SK-N-SH (cell line): ENCODE measurements around the gene HSPBAP1. TPM values are rescaled to one million over a fixed set of nuclear protein-coding genes. Genes with fewer than 3 reads are reported as not detected.

Experiments
- CTCF ChIA-PET: fragments of 300-600, 350-600 bp; formaldehyde crosslinking; extraction: SDS; loops from one replicate; lab custom pipeline; 2021; lab: Yijun Ruan, JAX
- POLR2A ChIA-PET: fragments of 350-600 bp; sonication (Branson Sonifier 250); formaldehyde crosslinking; extraction: SDS; loops from one replicate; lab custom pipeline; 2020; ENCODE audit warnings: antibody characterized with exemption, inconsistent platforms; lab: Yijun Ruan, JAX
- DNase-seq: peaks from one replicate; pipeline ENCODE4 v3.0.0; 2012
- H2AFZ ChIP-seq: fragments of 200-600 bp; sonication (generic); 2 replicates; pipeline ENCODE4 v1.8.1; 2016; ENCODE audit warnings: antibody characterized with exemption, mild to moderate bottlenecking, low read depth
- H3F3A ChIP-seq: fragments of 200-600 bp; sonication (generic); replicated peaks from 2 replicates; pipeline ENCODE3; 2016; ENCODE audit warnings: antibody characterized with exemption, mild to moderate bottlenecking; ENCODE audit not compliant: insufficient read depth
- H3K27ac ChIP-seq, 2 experiments: fragments of 200-500 bp in 1 of 2; fragments of 200-600 bp in 1 of 2; sonication (Bioruptor generic) in 1 of 2; sonication (generic), shearing (Covaris generic) in 1 of 2; 2 replicates each; pipeline versions ENCODE4 v1.5.1 to v1.6.1; 2014 to 2016; ENCODE audit warnings: low read depth in 2 of 2, inconsistent platforms in 1 of 2, low read length in 1 of 2, mild to moderate bottlenecking in 1 of 2, mixed read lengths in 1 of 2
- H3K27me3 ChIP-seq: fragments of 200-600 bp; sonication (generic), shearing (Covaris generic); 2 replicates; pipeline ENCODE4 v1.6.1; 2016; ENCODE audit warnings: mixed run types; ENCODE audit not compliant: insufficient read depth
- H3K36me3 ChIP-seq, 2 experiments: fragments of 200-500 bp in 1 of 2; fragments of 200-600 bp in 1 of 2; sonication (Bioruptor generic) in 1 of 2; sonication (generic) in 1 of 2; replicated peaks in 1 of 2; 2 replicates each; pipeline versions ENCODE3 to v1.5.1; 2014 to 2016; ENCODE audit warnings: low read length in 1 of 2, mild to moderate bottlenecking in 1 of 2; ENCODE audit not compliant: insufficient read depth in 2 of 2, control insufficient read depth in 1 of 2
- H3K4me1 ChIP-seq, 2 experiments: fragments of 200-500 bp in 1 of 2; fragments of 200-600 bp in 1 of 2; sonication (Bioruptor generic) in 1 of 2; sonication (generic), shearing (Covaris generic) in 1 of 2; 2 replicates each; pipeline versions ENCODE4 v1.5.1 to v1.6.1; 2014 to 2016; ENCODE audit warnings: low read depth in 1 of 2, low read length in 1 of 2, mixed run types in 1 of 2; ENCODE audit not compliant: insufficient read depth in 2 of 2, control insufficient read depth in 1 of 2
- H3K4me2 ChIP-seq: fragments of 200-600 bp; sonication (generic), shearing (Covaris generic); 2 replicates; pipeline ENCODE4 v1.6.1; 2017; ENCODE audit warnings: mixed run types
- H3K4me3 ChIP-seq, 2 experiments: fragments of 200-500 bp in 1 of 2; fragments of 200-600 bp in 1 of 2; sonication (Bioruptor generic) in 1 of 2; sonication (generic), shearing (Covaris generic) in 1 of 2; 2 replicates each; pipeline versions ENCODE4 v1.5.1 to v1.8.1; 2014 to 2016; ENCODE audit warnings: low read depth in 2 of 2, inconsistent platforms in 1 of 2, low read length in 1 of 2, mild to moderate bottlenecking in 1 of 2, mixed read lengths in 1 of 2, moderate library complexity in 1 of 2
- H3K79me2 ChIP-seq: fragments of 200-600 bp; sonication (generic); 2 replicates; pipeline ENCODE4 v1.8.1; 2017; ENCODE audit warnings: mild to moderate bottlenecking; ENCODE audit not compliant: insufficient read depth
- H3K9ac ChIP-seq: fragments of 200-600 bp; sonication (generic); 2 replicates; pipeline ENCODE4 v1.6.1; 2017; ENCODE audit warnings: mixed run types
- H3K9me2 ChIP-seq: fragments of 200-600 bp; sonication (generic); 2 replicates; pipeline ENCODE4 v1.6.1; 2017; ENCODE audit warnings: mixed run types
- H3K9me3 ChIP-seq: fragments of 200-600 bp; sonication (generic); 2 replicates; pipeline ENCODE4 v1.6.1; 2017; ENCODE audit warnings: mixed run types, mild to moderate bottlenecking, moderate library complexity
- H4K20me1 ChIP-seq: fragments of 200-600 bp; sonication (generic); 2 replicates; pipeline ENCODE4 v1.6.1; 2017; ENCODE audit warnings: mild to moderate bottlenecking, mixed run types; ENCODE audit not compliant: insufficient read depth
- CTCF ChIP-seq: fragments of 200-600 bp; sonication (generic); IDR thresholded peaks from 2 replicates; pipeline ENCODE4 v1.6.1; 2017; ENCODE audit warnings: antibody characterized with exemption, mild to moderate bottlenecking, moderate library complexity
- EP300 ChIP-seq, 2 experiments: IDR thresholded peaks; 2 replicates each; pipeline versions ENCODE4 v1.4.0 to v1.6.1; 2012; ENCODE audit warnings: borderline replicate concordance in 1 of 2, low read depth in 1 of 2, low read length in 1 of 2
- EZH2phosphoT487 ChIP-seq: fragments of 200-600 bp; sonication (generic); IDR thresholded peaks from 2 replicates; pipeline ENCODE4 v1.6.1; 2017; ENCODE audit warnings: low read depth, mixed run types, mild to moderate bottlenecking, antibody characterized with exemption, moderate library complexity, borderline replicate concordance
- FOXJ3 ChIP-seq: sonication (generic); formaldehyde crosslinking; IDR thresholded peaks from 2 replicates; pipeline ENCODE4 v1.5.1; 2020; ENCODE audit warnings: mild to moderate bottlenecking, missing genetic modification reagents
- IRF3 ChIP-seq: fragments of 150-350 bp; IDR thresholded peaks from 2 replicates; pipeline ENCODE4 v1.6.1; 2016; ENCODE audit warnings: mild to moderate bottlenecking, low read depth, low read length
- JUND ChIP-seq: IDR thresholded peaks from 2 replicates; pipeline ENCODE4 v1.4.0; 2012
- MAX ChIP-seq: IDR thresholded peaks from 2 replicates; pipeline ENCODE4 v1.4.0; 2012; ENCODE audit warnings: low read depth
- NFIC ChIP-seq: IDR thresholded peaks from 2 replicates; pipeline ENCODE4 v1.4.0; 2012; ENCODE audit warnings: borderline replicate concordance
- NRF1 ChIP-seq: IDR thresholded peaks from 2 replicates; pipeline ENCODE4 v1.6.1; 2012; ENCODE audit warnings: low read depth, mild to moderate bottlenecking, low read length
- POLR2AphosphoS5 ChIP-seq: IDR thresholded peaks from 2 replicates; pipeline ENCODE4 v1.6.1; 2012; ENCODE audit warnings: low read depth, low read length
- RAD21 ChIP-seq: IDR thresholded peaks from 2 replicates; pipeline ENCODE4 v1.6.1; 2012; ENCODE audit warnings: mild to moderate bottlenecking, low read length
- REST ChIP-seq: IDR thresholded peaks from 2 replicates; pipeline ENCODE4 v1.6.1; 2012; ENCODE audit warnings: mild to moderate bottlenecking, low read depth, low read length, moderate library complexity
- RXRA ChIP-seq: IDR thresholded peaks from 2 replicates; pipeline ENCODE4 v1.4.0; 2012; ENCODE audit warnings: low read depth, mild to moderate bottlenecking, borderline replicate concordance
- SMC3 ChIP-seq: IDR thresholded peaks from 2 replicates; pipeline ENCODE4 v1.6.1; 2012; ENCODE audit warnings: low read depth, low read length, improper control_type of control experiment
- YY1 ChIP-seq: IDR thresholded peaks from 2 replicates; pipeline ENCODE4 v1.4.0; 2012; ENCODE audit warnings: low read depth, mild to moderate bottlenecking
- ZBTB33 ChIP-seq: IDR thresholded peaks from 2 replicates; pipeline ENCODE4 v1.4.0; 2012; ENCODE audit warnings: low read depth, borderline replicate concordance
- WGBS: methylation state at CpG from one replicate; pipeline ENCODE4 v1.1.6; 2017; ENCODE audit warnings: low lambda C conversion rate; 5-methylcytosine and 5-hydroxymethylcytosine counted together
- polyA plus RNA-seq, 3 experiments: library from polyadenylated mRNA; depleted of rRNA; stranded (reverse); fragments of >200 nt; gene quantifications; 2 replicates each; pipeline ENCODE4 v1.2.3, GENCODE V29; 2012

Gene HSPBAP1
- polyA plus RNA-seq, 1 of the 3 experiments (the other 2 are of a cell fraction) = 5.1 TPM

- Histone ChIP-seq H3F3A (peaks cover 4% of the 10 kb centered on the region), H4K20me1 (no peaks in the 10 kb centered on the region), H3K27me3 (no peaks in the 10 kb centered on the region), H3K4me1 (no peaks in the 10 kb centered on the region), H3K36me3 (peaks cover 16 to 36% of the 10 kb centered on the region in 2 experiments), H3K9me2 (no peaks in the 10 kb centered on the region), H3K27ac (no peak overlapping the region), H3K9me3 (no peaks in the 10 kb centered on the region), H3K79me2 (no peaks in the 10 kb centered on the region), H3K4me2 (no peak overlapping the region)
- whole genome bisulfite sequencing = 88% methylated on average over 2 of the region's 2 CpGs
- ChIA-PET CTCF (interaction anchor here (0.6 to 1.7 kb wide), 13 partner anchors 8 to 363 kb away, joined by 3 to 6 read pairs (median 3); partner anchors contain the start of gene HSPBAP1), POLR2A (no interaction called here)
- no peak for DNase-seq
- TF ChIP-seq MAX (no peak), NRF1 (no peak), ZBTB33 (no peak), EZH2phosphoT487 (no peak), RAD21 (no peak), FOXJ3 (no peak), REST (no peak), JUND (no peak), YY1 (no peak), POLR2AphosphoS5 (no peak), SMC3 (no peak), CTCF (no peak), IRF3 (no peak), RXRA (no peak), EP300 (IDR thresholded peaks at IDR 0.05; ENCODE audit: borderline replicate concordance in 1 of 2, low read depth in 1 of 2, low read length in 1 of 2) (no peak), NFIC (no peak)
- TF ChIP-seq, all 33 proteins: peak for 0
- H3K4me3 ChIP-seq = no peak overlapping the region
- H3K9ac ChIP-seq = no peak overlapping the region
- no peak overlapping the region for H2AFZ ChIP-seq
Observed at GRCh38 chr3:122755491-122755890, 38.1 kb downstream of the HSPBAP1 start.
